ENCODE results near the gene RTP3. TPM values are rescaled to one million over a fixed set of nuclear protein-coding genes. Genes with fewer than 3 reads are reported as not detected.
"Not testable (repeated sequence)": the region's sequence is repeated elsewhere in the genome, so short reads cannot be mapped to it uniquely, and the experiment has no call there.

The RTP3 gene
- total and polyA plus RNA-seq, 2 of the 4 experiments (the other 2 are of a cell fraction), result 0.18 to 0.26 TPM

GRCh38 chr3:46522201-46522600, 24.4 kb downstream of the RTP3 start:
- no CpG with 5 or more reads among the region's 4 CpGs for WGBS, 2 experiments (ENCODE audit: extremely low coverage in 2 of 2, insufficient read length in 1 of 2)
- H3K9me3 ChIP-seq (ENCODE audit: control insufficient read depth, insufficient read depth, low read length); H3K9ac ChIP-seq (ENCODE audit: low read depth, low read length); dilution Hi-C loops (cut with HindIII; ENCODE audit: low sequenced_read_pairs, unreplicated experiment); H3K27ac ChIP-seq (ENCODE audit: insufficient read depth, low read length); DNase-seq; H4K8ac ChIP-seq (ENCODE audit: low read depth in 2 of 2, low read length in 2 of 2); H3K9me1 ChIP-seq (ENCODE audit: insufficient read depth, low read length); H3K56ac ChIP-seq (ENCODE audit: extremely low read depth, insufficient read depth, low read length); H3K18ac ChIP-seq (ENCODE audit: low read depth, low read length); H4K5ac ChIP-seq (ENCODE audit: low read depth, low read length); H3K4ac ChIP-seq (ENCODE audit: low read depth, low read length); H3K79me1 ChIP-seq (ENCODE audit: low read depth in 1 of 2, low read length in 2 of 2); intact Hi-C loops (cut with micrococcal nuclease); H3K4me2 ChIP-seq (ENCODE audit: low read depth, low read length); H2BK120ac ChIP-seq (ENCODE audit: low read depth, low read length); H3K4me1 ChIP-seq (ENCODE audit: control insufficient read depth, insufficient read depth, low read length); ATAC-seq (ENCODE audit: low read depth); H3K27me3 ChIP-seq (ENCODE audit: control insufficient read depth, insufficient read depth, low read length); H2BK5ac ChIP-seq (ENCODE audit: low read depth, low read length, poor library complexity, severe bottlenecking); H2BK15ac ChIP-seq (ENCODE audit: low read depth, low read length); H2AFZ ChIP-seq (replicated peaks; ENCODE audit: low read length, poor library complexity); H4K20me1 ChIP-seq (ENCODE audit: insufficient read depth, low read length); H3K36me3 ChIP-seq (ENCODE audit: control insufficient read depth, insufficient read depth, low read length); BruUV-seq (replicated peaks); CTCF ChIA-PET; in situ Hi-C loops (cut with MboI; ENCODE audit: low sequenced_read_pairs); POLR2A ChIA-PET (ENCODE audit: unreplicated experiment); H3K4me3 ChIP-seq (ENCODE audit: insufficient read depth, low read depth, low read length); H2AK5ac ChIP-seq (ENCODE audit: low read depth, low read length); H4K91ac ChIP-seq (ENCODE audit: insufficient read depth, low read depth, low read length); H2AK9ac ChIP-seq (replicated peaks; ENCODE audit: low read depth, low read length, poor library complexity); H3K14ac ChIP-seq (replicated peaks; ENCODE audit: low read depth, low read length); H3K23ac ChIP-seq (ENCODE audit: low read depth, low read length): not testable (repeated sequence)
- H2BK20ac ChIP-seq (ENCODE audit: low read depth, low read length), result 0 out of 2 replicates have a peak overlapping the region, but pooled peaks have one; percentile 9

Measured in IMR-90 (cell line).